ENCODE results near the gene ENTREP3.

Gene ENTREP3

GRCh38 chr1:155197901-155198546 lies 57.3 kb downstream of the ENTREP3 start:
- DNase-seq: no peak

Measured in activated naive CD4-positive, alpha-beta T cell treated with Interleukin-2 at 50 U/mL for 16 hours (primary cell).